MCF 10A (cell line): Measurements from ENCODE around the gene WDR49. TPM values are rescaled to one million over a fixed set of nuclear protein-coding genes. Genes with fewer than 3 reads are reported as not detected.

Experiments used
- BruUV-seq: library from RNA; stranded (reverse); fragments of 400-500 nt; replicated peaks from 2 replicates; lab custom pipeline; 2021; lab: Mats Ljungman, UMichigan
- CTCF ChIA-PET: fragments of 300-600 bp; sonication (Branson Sonifier 250); formaldehyde crosslinking; extraction: SDS; loops from one replicate; lab custom pipeline; 2021; ENCODE audit warnings: antibody characterized with exemption, inconsistent platforms; lab: Yijun Ruan, JAX
- POLR2A ChIA-PET: fragments of 300-600, 350-650 bp; sonication (Branson Sonifier 250); formaldehyde crosslinking; extraction: SDS; loops from one replicate; lab custom pipeline; 2020; ENCODE audit warnings: antibody characterized with exemption, inconsistent platforms; lab: Yijun Ruan, JAX
- DNase-seq: peaks from one replicate; pipeline ENCODE4 v3.0.0-alpha.2; 2018; ENCODE audit not compliant: unreplicated experiment
- H3K27ac Mint-ChIP-seq: one replicate; pipeline ENCODE4 v1.8.0; 2022; ENCODE audit warnings: mild to moderate bottlenecking, low read depth, mixed read lengths; ENCODE audit not compliant: unreplicated experiment
- H3K27me3 Mint-ChIP-seq: one replicate; pipeline ENCODE4 v1.8.0; 2022; ENCODE audit warnings: mixed read lengths; ENCODE audit not compliant: insufficient read depth, unreplicated experiment
- H3K36me3 Mint-ChIP-seq: one replicate; pipeline ENCODE4 v1.8.0; 2022; ENCODE audit warnings: mild to moderate bottlenecking, moderate library complexity, mixed read lengths; ENCODE audit not compliant: insufficient read depth, unreplicated experiment
- H3K4me1 Mint-ChIP-seq: one replicate; pipeline ENCODE4 v1.8.0; 2022; ENCODE audit warnings: mixed read lengths; ENCODE audit not compliant: insufficient read depth, unreplicated experiment
- H3K4me3 Mint-ChIP-seq: one replicate; pipeline ENCODE4 v1.8.0; 2022; ENCODE audit warnings: mild to moderate bottlenecking, moderate library complexity, mixed read lengths; ENCODE audit not compliant: unreplicated experiment
- H3K9me3 Mint-ChIP-seq: one replicate; pipeline ENCODE4 v1.8.0; 2022; ENCODE audit warnings: mixed read lengths; ENCODE audit not compliant: unreplicated experiment
- intact Hi-C: fragments of 100-400 bp; cut with micrococcal nuclease; formaldehyde crosslinking; loops from 2 replicates; pipeline ENCODE4 v1.14.1; 2022
- total RNA-seq: library from RNA; stranded (reverse); gene quantifications from 2 replicates; pipeline ENCODE4 v1.2.3, GENCODE V29; 2022
- TF ChIP-seq, protein P1 (sequence below): fragments of 200-600 bp; IDR thresholded peaks from one replicate; pipeline ENCODE4 v1.8.0; 2022; ENCODE audit warnings: antibody characterized with exemption, mild to moderate bottlenecking; ENCODE audit not compliant: unreplicated experiment

WDR49 gene
- total RNA-seq, 1 experiment from 2014 or later: 0.98 TPM

DNA sequence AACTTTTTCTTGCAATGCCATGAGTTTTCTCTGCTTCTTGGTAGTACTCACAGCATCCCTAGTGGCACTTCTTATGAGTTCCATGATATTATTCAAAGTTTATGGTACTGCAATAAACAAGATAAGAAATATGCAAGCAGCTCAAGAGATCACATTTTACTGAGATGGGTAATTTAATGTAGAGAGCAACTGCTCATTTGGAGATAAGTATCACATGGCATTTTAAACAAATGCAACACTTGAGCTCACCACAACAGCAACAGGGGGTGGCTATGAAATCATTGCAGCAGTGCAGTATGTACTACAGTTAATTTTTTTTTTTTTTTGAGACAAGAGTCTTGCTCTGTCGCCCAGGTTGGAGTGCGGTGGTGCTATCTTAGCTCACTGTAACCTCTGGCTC is 85.1 kb downstream of the WDR49 start:
- TF ChIP-seq, protein P1, sequence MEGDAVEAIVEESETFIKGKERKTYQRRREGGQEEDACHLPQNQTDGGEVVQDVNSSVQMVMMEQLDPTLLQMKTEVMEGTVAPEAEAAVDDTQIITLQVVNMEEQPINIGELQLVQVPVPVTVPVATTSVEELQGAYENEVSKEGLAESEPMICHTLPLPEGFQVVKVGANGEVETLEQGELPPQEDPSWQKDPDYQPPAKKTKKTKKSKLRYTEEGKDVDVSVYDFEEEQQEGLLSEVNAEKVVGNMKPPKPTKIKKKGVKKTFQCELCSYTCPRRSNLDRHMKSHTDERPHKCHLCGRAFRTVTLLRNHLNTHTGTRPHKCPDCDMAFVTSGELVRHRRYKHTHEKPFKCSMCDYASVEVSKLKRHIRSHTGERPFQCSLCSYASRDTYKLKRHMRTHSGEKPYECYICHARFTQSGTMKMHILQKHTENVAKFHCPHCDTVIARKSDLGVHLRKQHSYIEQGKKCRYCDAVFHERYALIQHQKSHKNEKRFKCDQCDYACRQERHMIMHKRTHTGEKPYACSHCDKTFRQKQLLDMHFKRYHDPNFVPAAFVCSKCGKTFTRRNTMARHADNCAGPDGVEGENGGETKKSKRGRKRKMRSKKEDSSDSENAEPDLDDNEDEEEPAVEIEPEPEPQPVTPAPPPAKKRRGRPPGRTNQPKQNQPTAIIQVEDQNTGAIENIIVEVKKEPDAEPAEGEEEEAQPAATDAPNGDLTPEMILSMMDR: no peak
- CTCF ChIA-PET: interaction anchor here (0.6 to 0.7 kb wide), 2 partner anchors 18 to 89 kb away, joined by 3 to 4 read pairs; no protein-coding TSS in a partner anchor
- BruUV-seq: no TSS peak
- Mint-ChIP-seq H3K27ac (no peak overlapping the region), H3K9me3 (no peaks in the 10 kb centered on the region), H3K4me3 (no peak overlapping the region), H3K27me3 (peaks cover 17% of the 10 kb centered on the region), H3K36me3 (no peaks in the 10 kb centered on the region), H3K4me1 (peaks cover under 1% of the 10 kb centered on the region)
- POLR2A ChIA-PET: interaction anchor here (0.6 kb wide), 1 partner anchor 101 kb away, joined by 4 read pairs; no protein-coding TSS in a partner anchor
- no peak for DNase-seq
- intact Hi-C loops: no loop called here

DNA sequence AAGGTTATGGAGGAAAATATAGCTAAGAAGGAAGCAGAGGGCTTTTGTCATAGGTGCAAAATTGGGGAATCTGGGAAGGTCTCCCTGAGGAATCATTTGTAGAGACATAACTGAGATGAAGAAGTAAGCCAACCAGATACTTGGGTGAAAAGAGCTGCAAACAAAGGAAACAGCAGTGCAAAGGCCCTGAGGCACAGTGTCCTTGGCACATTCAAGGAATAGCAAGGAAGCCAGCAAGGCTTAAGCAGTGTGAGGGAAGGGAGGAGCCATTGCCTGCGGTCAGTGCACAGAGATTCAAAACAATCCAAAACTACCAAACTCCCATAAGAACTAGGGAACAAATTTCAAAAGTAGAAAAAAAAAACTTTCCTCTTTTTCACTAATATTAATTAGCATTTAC is 88.3 kb downstream of the WDR49 start:
- H3K36me3 Mint-ChIP-seq: peaks cover 5% of the 10 kb centered on the region
- no peaks in the 10 kb centered on the region for H3K9me3 Mint-ChIP-seq
- DNase-seq: no peak
- no peak overlapping the region for H3K4me3 Mint-ChIP-seq
- H3K27me3 Mint-ChIP-seq: peaks cover 14% of the 10 kb centered on the region
- CTCF ChIA-PET: interaction anchor here (0.6 kb wide), 1 partner anchor 119 kb away, joined by 3 read pairs; no protein-coding TSS in a partner anchor
- POLR2A ChIA-PET: no interaction called here
- TF ChIP-seq, protein P1: no peak
- BruUV-seq: no TSS peak
- no peak overlapping the region for H3K27ac Mint-ChIP-seq
- no peaks in the 10 kb centered on the region for H3K4me1 Mint-ChIP-seq
- intact Hi-C loops: no loop called here

DNA sequence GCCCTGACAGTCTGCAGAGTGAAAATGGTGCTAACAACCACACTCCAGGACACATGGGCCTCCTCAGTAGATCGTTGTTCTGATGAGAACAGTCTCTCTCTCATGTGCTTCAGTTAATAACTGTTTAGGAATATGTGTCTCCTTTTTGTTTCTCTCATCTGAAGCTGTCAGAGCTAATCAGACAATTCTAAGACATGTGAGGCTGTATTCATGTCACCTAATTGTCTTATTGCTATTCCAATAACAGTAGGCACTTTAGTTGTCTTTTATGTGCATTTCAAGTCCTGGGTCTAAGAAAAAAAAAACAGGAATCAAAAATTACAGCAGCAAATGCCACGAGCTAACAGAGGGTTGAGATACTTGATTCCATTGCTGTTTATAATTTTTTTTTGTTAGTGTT is 89.1 kb downstream of the WDR49 start:
- Mint-ChIP-seq H3K9me3 (no peaks in the 10 kb centered on the region), H3K4me1 (no peaks in the 10 kb centered on the region), H3K4me3 (no peak overlapping the region), H3K27ac (no peak overlapping the region), H3K36me3 (peaks cover 7% of the 10 kb centered on the region), H3K27me3 (peaks cover 14% of the 10 kb centered on the region)
- TF ChIP-seq, protein P1: no peak
- no peak for DNase-seq
- CTCF ChIA-PET: no interaction called here
- POLR2A ChIA-PET: no interaction called here
- intact Hi-C loops: no loop called here
- BruUV-seq: no TSS peak

DNA sequence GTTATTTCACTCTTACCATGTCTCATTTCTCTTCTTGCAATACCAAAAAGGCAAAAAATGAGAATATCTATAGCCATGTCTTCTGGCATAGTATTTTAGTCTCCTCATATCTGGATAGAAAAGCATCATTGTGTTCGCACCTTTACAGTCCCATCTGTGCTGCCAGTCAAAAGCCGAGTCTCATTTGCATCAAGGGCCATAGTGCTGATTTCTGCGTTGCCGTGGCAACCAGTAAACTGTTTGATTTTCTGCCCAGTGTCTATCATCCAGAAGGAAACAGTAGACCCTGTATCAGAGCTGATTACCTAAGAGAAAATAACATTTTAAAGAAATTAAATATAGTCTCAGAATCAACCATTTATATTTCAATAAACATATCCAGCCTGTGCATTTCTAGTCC is 93.8 kb downstream of the WDR49 start:
- POLR2A ChIA-PET: interaction anchor here (0.6 to 1.4 kb wide), 2 partner anchors 9 to 162 kb away, joined by 3 read pairs; no protein-coding TSS in a partner anchor
- H3K36me3 Mint-ChIP-seq: peaks cover 7% of the 10 kb centered on the region
- H3K27ac Mint-ChIP-seq: no peak overlapping the region
- H3K27me3 Mint-ChIP-seq: peaks cover 12% of the 10 kb centered on the region
- TF ChIP-seq, protein P1: no peak
- intact Hi-C loops: no loop called here
- no peak overlapping the region for H3K4me3 Mint-ChIP-seq
- BruUV-seq: no TSS peak
- CTCF ChIA-PET: no interaction called here
- H3K4me1 Mint-ChIP-seq: no peaks in the 10 kb centered on the region
- DNase-seq: no peak
- no peaks in the 10 kb centered on the region for H3K9me3 Mint-ChIP-seq
